Stomach (tissue), 9 donors: ENCODE results near the gene ATP6V1B1. TPM values are rescaled to one million over a fixed set of nuclear protein-coding genes. Genes with fewer than 3 reads are reported as not detected.

Experiments
- DNase-seq, 2 donors: peaks; one replicate each; pipeline versions ENCODE4 v3.0.0 to v3.0.0-alpha.2; 2013 to 2019
- H3K27ac ChIP-seq, 5 donors: fragments of 200-600 bp in 4 of 5; sonication (generic) in 4 of 5; one replicate each; pipeline ENCODE4 v1.5.1; 2013 to 2019; ENCODE audit warnings: mild to moderate bottlenecking in 1 of 5, moderate library complexity in 1 of 5
- H3K27me3 ChIP-seq, 3 donors: fragments of 200-600 bp; sonication (generic); one replicate each; pipeline ENCODE4 v1.5.1; 2017 to 2019; ENCODE audit warnings: mixed run types in 1 of 3
- H3K36me3 ChIP-seq, 4 donors: fragments of 200-600 bp; sonication (generic); 1 replicate in 3 of 4; 2 replicates in 1 of 4; pipeline ENCODE4 v1.5.1; 2016 to 2019
- H3K4me1 ChIP-seq, 4 donors: fragments of 200-600 bp; sonication (generic); one replicate each; pipeline ENCODE4 v1.5.1; 2016 to 2019
- H3K4me3 ChIP-seq, 4 donors: fragments of 200-600 bp; sonication (generic) in 3 of 4; one replicate each; pipeline ENCODE4 v1.5.1; 2016 to 2019; ENCODE audit warnings: mild to moderate bottlenecking in 1 of 4
- H3K9me3 ChIP-seq, 4 donors: fragments of 200-600 bp; sonication (generic); one replicate each; pipeline ENCODE4 v1.5.1; 2016 to 2019
- EP300 ChIP-seq: sonication (generic); formaldehyde crosslinking; IDR thresholded peaks from one replicate; pipeline ENCODE4 v1.6.1; 2017; ENCODE audit warnings: antibody characterized with exemption
- POLR2A ChIP-seq, 4 donors: fragments of 450-650 bp; IDR thresholded peaks; one replicate each; pipeline ENCODE4 v1.6.1; 2016; ENCODE audit warnings: antibody characterized with exemption in 4 of 4, control low read depth in 2 of 4, mild to moderate bottlenecking in 1 of 4, moderate library complexity in 1 of 4
- POLR2AphosphoS5 ChIP-seq, 3 donors: sonication (generic); formaldehyde crosslinking; IDR thresholded peaks; one replicate each; pipeline ENCODE4 v1.6.1; 2016; ENCODE audit warnings: antibody characterized with exemption in 3 of 3
- WGBS, 5 donors: extraction: QIAGEN DNeasy Blood & Tissue Kit in 3 of 5; methylation state at CpG; one replicate each; pipeline versions ENCODE4 v1.1.5 to v1.1.7; 2013 to 2018; 5-methylcytosine and 5-hydroxymethylcytosine counted together
- intact Hi-C: fragments of 100-400 bp; cut with DNase I; formaldehyde crosslinking; loops from one replicate; pipeline ENCODE4 v1.15.1; 2023; ENCODE audit warnings: low total_unique reads
- polyA plus RNA-seq, 3 donors: library from polyadenylated mRNA; stranded (reverse); fragments of 200-250 nt; gene quantifications; one replicate each; pipeline ENCODE4 v1.2.3, GENCODE V29; 2013
- total RNA-seq, 5 donors: library from RNA; depleted of rRNA; stranded (reverse); fragments of >200 nt; gene quantifications; one replicate each; pipeline versions ENCODE4 v1.1.0 to v1.2.3, GENCODE V29; 2014 to 2016
- TF ChIP-seq, protein P1 (sequence below), 7 experiments: fragments of 450-650 bp in 4 of 7; fragments of 200-600 bp in 3 of 7; sonication (generic) in 3 of 7; IDR thresholded peaks; one replicate each; pipeline ENCODE4 v1.5.1; 2016 to 2019; ENCODE audit warnings: antibody characterized with exemption in 7 of 7, control low read depth in 2 of 7, mild to moderate bottlenecking in 1 of 7
- donor health status: healthy with polysubstance abuse.
- donor health status: Bipolar disorder and iron deficiency.
- donor health status: healthy.

The ATP6V1B1 gene
- total and polyA plus RNA-seq, 8 donors: 0.35 to 0.55 TPM; not detected in 6

DNA sequence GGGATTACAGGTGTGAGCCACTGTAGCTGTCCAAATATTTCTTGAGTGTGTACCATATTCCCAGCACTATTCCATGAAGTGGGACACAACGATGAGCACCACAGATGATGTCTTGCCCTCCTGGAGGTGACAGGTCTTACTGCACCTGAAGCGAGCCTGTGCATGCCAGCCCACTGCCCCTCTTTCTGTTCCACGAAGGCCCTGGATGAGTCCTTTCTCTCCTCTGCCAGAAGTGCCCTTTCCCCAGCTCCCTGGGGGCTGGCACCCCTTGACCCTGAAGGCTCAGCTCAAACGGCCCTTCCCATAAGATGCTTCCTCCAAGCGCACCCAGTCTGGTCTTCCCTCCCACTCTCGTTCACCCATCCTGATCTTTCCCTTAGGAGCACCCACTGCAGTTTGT, 5.5 kb downstream of the ATP6V1B1 start:
- WGBS, 5 donors: 69 to 80% (median 72%) methylated on average over 6 of the region's 6 CpGs
- Histone ChIP-seq H3K36me3 (no peaks in the 10 kb centered on the region), H3K27ac (no peak overlapping the region), H3K9me3 (no peaks in the 10 kb centered on the region), H3K27me3 (peaks cover 0 to 67% (median 11%) of the 10 kb centered on the region in 3 donors), H3K4me1 (no peaks in the 10 kb centered on the region), H3K4me3 (no peak overlapping the region)
- no peak for TF ChIP-seq POLR2AphosphoS5 (IDR thresholded peaks at IDR 0.05)
- TF ChIP-seq EP300: no peak
- no peak for TF ChIP-seq POLR2A (IDR thresholded peaks at IDR 0.05)
- TF ChIP-seq, protein P1, sequence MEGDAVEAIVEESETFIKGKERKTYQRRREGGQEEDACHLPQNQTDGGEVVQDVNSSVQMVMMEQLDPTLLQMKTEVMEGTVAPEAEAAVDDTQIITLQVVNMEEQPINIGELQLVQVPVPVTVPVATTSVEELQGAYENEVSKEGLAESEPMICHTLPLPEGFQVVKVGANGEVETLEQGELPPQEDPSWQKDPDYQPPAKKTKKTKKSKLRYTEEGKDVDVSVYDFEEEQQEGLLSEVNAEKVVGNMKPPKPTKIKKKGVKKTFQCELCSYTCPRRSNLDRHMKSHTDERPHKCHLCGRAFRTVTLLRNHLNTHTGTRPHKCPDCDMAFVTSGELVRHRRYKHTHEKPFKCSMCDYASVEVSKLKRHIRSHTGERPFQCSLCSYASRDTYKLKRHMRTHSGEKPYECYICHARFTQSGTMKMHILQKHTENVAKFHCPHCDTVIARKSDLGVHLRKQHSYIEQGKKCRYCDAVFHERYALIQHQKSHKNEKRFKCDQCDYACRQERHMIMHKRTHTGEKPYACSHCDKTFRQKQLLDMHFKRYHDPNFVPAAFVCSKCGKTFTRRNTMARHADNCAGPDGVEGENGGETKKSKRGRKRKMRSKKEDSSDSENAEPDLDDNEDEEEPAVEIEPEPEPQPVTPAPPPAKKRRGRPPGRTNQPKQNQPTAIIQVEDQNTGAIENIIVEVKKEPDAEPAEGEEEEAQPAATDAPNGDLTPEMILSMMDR (IDR thresholded peaks at IDR 0.05): no peak
- no peak for DNase-seq
- intact Hi-C loops: loop anchor here (10.0 kb wide), 1 partner anchor 66 kb away; no protein-coding TSS in a partner anchor

DNA sequence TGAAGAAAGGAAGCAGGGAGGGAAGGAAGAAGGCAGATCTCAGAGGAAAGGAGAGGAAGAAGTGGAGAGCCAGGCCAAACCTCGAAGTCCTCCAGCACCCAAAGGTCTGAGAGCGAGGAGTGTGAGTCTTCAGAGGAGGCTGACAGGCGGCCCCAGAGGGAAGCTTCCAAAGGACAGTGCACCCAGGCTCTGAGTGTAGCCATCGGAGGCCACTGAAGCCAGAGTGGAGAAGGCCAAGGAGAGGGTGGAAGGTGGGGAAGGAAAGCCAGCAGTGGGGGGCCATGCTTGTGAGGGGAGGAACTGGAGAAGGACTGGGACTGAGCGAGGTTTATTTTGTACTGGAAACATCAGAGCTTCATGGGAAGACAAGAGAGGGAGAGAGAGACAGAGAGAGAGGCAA, 6.0 kb downstream of the ATP6V1B1 start:
- 69 to 84% (median 73%) methylated on average over 5 of the region's 5 CpGs for WGBS, 5 donors
- H3K27me3 ChIP-seq: peaks cover 0 to 67% (median 11%) of the 10 kb centered on the region in 3 donors
- H3K27ac ChIP-seq: no peak overlapping the region
- peaks cover 0 to 2% (median under 1%) of the 10 kb centered on the region in 4 donors for H3K4me1 ChIP-seq
- H3K4me3 ChIP-seq: no peak overlapping the region
- no peaks in the 10 kb centered on the region for H3K9me3 ChIP-seq
- intact Hi-C loops: loop anchor here (10.0 kb wide), 1 partner anchor 67 kb away; no protein-coding TSS in a partner anchor
- TF ChIP-seq POLR2AphosphoS5 (IDR thresholded peaks at IDR 0.05) (no peak), EP300 (no peak), POLR2A (IDR thresholded peaks at IDR 0.05) (no peak)
- TF ChIP-seq, protein P1 (IDR thresholded peaks at IDR 0.05): no peak
- no peaks in the 10 kb centered on the region for H3K36me3 ChIP-seq
- DNase-seq: no peak

DNA sequence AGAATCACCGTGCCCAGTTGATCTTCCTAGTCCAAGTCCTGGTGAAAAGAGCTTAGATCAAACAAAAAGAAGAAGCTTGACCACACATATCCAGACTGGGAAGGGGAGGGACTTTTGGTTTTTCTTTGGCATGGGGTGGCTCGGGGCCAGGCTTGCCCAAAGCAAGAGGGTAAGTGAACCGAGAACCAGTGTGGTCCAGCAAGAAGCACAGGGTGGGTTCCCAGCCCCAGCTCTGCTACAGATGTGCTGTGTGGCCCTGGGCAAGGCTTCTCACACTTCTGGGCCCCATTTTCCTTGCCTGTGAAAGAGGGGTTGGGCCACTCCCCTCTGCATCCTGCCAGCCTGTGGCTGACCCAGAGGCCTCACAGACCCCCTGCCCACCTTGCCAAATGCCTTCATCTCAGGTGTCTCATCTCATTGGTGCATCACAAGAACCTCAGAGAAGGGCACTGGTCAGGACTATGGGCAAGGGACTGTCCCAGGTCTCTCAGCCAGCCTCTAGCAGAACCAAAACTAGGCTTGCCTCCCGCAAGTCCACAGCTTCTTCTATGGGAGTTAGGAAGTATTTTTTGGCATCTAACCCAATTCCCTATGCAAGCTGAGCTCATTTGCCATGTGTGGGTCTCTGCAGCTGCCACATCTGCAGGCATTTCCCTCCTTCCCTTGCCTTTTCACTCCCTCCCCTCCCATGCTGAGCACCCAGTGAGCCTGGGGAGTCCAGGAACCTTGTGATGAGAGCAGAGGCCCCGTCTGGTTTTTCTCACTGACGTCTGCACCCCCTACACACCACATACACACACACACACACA, 6.9 kb downstream of the ATP6V1B1 start:
- Histone ChIP-seq H3K36me3 (no peaks in the 10 kb centered on the region), H3K9me3 (no peaks in the 10 kb centered on the region), H3K27ac (no peak overlapping the region), H3K4me3 (no peak overlapping the region), H3K4me1 (peaks cover 0 to 11% (median 5%) of the 10 kb centered on the region in 4 donors), H3K27me3 (peaks cover 0 to 70% (median 16%) of the 10 kb centered on the region in 3 donors)
- intact Hi-C loops: loop anchor here (10.0 kb wide), 1 partner anchor 68 kb away; no protein-coding TSS in a partner anchor
- peak in 1 of 2 donors; percentile 66 for DNase-seq
- 64 to 74% (median 67%) methylated on average over 6 of the region's 6 CpGs for WGBS, 5 donors
- TF ChIP-seq, protein P1 (IDR thresholded peaks at IDR 0.05): no peak
- TF ChIP-seq EP300 (no peak), POLR2AphosphoS5 (IDR thresholded peaks at IDR 0.05) (no peak), POLR2A (IDR thresholded peaks at IDR 0.05) (no peak)

DNA sequence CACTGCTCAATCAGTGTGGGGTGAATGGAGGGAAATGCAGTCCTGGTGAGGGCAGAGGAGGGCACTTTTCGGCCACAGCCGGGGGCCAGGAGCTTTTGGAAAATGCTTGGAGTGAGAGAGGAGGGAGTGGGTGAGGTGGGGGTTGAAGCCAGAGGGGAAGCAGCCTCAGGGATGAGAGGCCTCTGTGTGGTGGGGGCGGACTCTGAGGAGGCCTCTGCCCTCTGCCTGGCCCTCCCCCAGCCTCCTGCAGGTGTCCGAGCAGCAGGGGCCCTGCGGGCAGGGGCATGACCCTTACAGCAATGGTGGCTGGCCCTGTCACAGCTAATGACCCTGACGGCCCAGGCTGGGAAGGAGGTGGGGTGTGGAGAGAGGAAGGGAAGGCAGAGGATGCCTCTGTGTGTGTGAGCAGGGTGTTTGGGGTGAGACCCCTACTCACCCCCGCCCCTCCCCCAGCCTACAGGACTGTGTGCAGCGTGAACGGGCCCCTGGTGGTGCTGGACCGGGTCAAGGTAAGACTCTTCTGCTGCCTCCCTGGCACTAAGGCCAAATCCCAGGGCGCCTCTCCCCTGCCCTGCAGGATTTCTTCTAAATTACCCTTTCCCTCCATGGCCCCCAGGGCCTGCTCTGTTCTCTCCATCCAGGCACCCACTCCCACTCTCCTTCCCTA, 7.6 kb downstream of the ATP6V1B1 start:
- H3K4me1 ChIP-seq: peaks cover 4 to 17% (median 10%) of the 10 kb centered on the region in 4 donors
- TF ChIP-seq EP300: no peak
- TF ChIP-seq, protein P1 (IDR thresholded peaks at IDR 0.05): no peak
- TF ChIP-seq POLR2A (IDR thresholded peaks at IDR 0.05): no peak
- TF ChIP-seq POLR2AphosphoS5 (IDR thresholded peaks at IDR 0.05): no peak
- 69 to 80% (median 74%) methylated on average over 10 to 11 of the region's 11 CpGs for WGBS, 5 donors
- H3K9me3 ChIP-seq: no peaks in the 10 kb centered on the region
- H3K4me3 ChIP-seq: no peak overlapping the region
- intact Hi-C loops: loop anchor here (10.0 kb wide), 1 partner anchor 69 kb away; no protein-coding TSS in a partner anchor
- H3K27ac ChIP-seq: no peak overlapping the region
- H3K36me3 ChIP-seq: no peaks in the 10 kb centered on the region
- no peak for DNase-seq
- peaks cover 0 to 69% (median 16%) of the 10 kb centered on the region in 3 donors for H3K27me3 ChIP-seq
